Kidney epithelial cell (primary cell): ENCODE results near the gene HES5. TPM values are rescaled to one million over a fixed set of nuclear protein-coding genes. Genes with fewer than 3 reads are reported as not detected.

Experiments used
- DNase-seq: peaks from one replicate; pipeline ENCODE4 v3.0.0-alpha.2; 2010; ENCODE audit warnings: low read depth
- H3K27me3 ChIP-seq: 2 replicates; pipeline ENCODE4 v1.6.0; 2011; ENCODE audit warnings: low read length; ENCODE audit not compliant: control insufficient read depth, insufficient read depth
- H3K36me3 ChIP-seq: 2 replicates; pipeline ENCODE4 v1.5.1; 2011; ENCODE audit warnings: low read length; ENCODE audit not compliant: control insufficient read depth, insufficient read depth
- H3K4me3 ChIP-seq: 2 replicates; pipeline ENCODE4 v1.5.1; 2011; ENCODE audit warnings: low read depth, mild to moderate bottlenecking, control low read depth, low read length
- total RNA-seq: library from RNA; depleted of rRNA; stranded (reverse); fragments of >200 nt; gene quantifications from 2 replicates; pipeline ENCODE4 v1.2.3, GENCODE V29; 2015
- TF ChIP-seq, protein P1 (sequence below): IDR thresholded peaks from 2 replicates; pipeline ENCODE4 v1.5.1; 2011; ENCODE audit warnings: mild to moderate bottlenecking, moderate library complexity, low read length, control low read depth, inconsistent platforms; ENCODE audit not compliant: insufficient read depth, poor library complexity, severe bottlenecking

The HES5 gene
- total RNA-seq, 1 donor from 2014 or later: 0.71 TPM

DNA sequence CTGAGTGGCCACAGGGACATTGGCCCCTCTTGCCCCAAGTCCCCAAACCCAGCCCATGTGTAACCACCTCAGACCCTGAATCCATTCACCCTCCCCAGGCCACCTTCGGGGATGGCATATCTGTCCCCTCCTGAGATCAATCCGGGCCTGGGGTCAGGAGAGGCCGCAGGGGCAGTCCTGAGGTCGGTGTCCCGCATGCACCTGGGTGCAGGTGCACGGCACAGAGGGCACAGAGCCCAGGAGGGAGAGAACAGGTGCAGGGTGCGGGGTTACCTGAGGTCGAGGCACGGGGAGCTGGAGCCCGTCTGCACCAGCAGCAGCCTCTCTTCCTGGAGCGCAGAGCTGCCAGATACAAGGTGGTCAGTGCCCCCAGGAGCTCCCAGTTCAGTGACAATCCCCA lies 20.5 kb downstream of the HES5 start:
- H3K27me3 ChIP-seq: peaks cover 15% of the 10 kb centered on the region
- no peak for DNase-seq
- H3K36me3 ChIP-seq: no peaks in the 10 kb centered on the region
- H3K4me3 ChIP-seq: no peak overlapping the region
- TF ChIP-seq, protein P1, sequence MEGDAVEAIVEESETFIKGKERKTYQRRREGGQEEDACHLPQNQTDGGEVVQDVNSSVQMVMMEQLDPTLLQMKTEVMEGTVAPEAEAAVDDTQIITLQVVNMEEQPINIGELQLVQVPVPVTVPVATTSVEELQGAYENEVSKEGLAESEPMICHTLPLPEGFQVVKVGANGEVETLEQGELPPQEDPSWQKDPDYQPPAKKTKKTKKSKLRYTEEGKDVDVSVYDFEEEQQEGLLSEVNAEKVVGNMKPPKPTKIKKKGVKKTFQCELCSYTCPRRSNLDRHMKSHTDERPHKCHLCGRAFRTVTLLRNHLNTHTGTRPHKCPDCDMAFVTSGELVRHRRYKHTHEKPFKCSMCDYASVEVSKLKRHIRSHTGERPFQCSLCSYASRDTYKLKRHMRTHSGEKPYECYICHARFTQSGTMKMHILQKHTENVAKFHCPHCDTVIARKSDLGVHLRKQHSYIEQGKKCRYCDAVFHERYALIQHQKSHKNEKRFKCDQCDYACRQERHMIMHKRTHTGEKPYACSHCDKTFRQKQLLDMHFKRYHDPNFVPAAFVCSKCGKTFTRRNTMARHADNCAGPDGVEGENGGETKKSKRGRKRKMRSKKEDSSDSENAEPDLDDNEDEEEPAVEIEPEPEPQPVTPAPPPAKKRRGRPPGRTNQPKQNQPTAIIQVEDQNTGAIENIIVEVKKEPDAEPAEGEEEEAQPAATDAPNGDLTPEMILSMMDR: no peak

DNA sequence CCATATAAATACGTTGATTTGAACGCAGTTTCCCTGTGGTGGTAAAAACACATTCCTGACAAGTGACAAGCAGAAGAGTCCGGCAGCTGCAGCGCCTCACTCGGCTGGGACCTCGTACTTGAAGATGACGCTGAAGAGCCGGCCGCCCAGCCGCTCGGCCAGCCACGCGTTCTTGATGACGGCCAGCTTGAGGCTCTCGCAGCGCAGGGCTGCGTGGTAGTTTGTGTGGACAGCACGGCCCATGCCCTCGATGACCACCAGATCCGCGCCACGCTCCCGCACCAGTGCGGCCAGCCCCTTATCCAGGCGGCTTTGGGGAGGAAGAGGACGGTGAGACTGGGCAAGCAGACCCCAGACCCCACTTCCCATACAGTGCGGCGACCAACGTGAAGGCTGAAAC lies 21.3 kb downstream of the HES5 start:
- H3K27me3 ChIP-seq: peaks cover 23% of the 10 kb centered on the region
- H3K36me3 ChIP-seq: no peaks in the 10 kb centered on the region
- H3K4me3 ChIP-seq: no peak overlapping the region
- DNase-seq: no peak
- TF ChIP-seq, protein P1: no peak

DNA sequence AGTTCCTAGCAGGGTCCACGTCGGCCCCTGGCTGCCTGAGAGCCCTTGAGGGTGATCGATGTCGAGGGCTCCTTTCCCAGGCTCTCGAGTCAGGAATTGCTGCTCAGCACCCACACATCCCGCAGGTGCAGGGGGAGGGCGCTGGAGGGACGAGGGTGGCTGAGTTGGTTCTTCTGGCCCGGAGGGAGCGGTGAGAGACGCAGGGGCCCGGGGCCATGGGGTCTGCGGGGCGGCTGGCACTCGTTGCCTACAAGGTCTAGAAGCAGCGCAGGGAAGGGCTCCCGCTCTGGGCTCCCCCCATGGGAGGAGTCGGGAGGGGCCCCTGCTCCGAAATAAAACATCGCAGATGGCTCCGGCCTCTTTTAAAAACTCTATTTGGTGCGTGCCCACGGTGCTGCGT lies 21.9 kb downstream of the HES5 start:
- Histone ChIP-seq H3K36me3 (no peaks in the 10 kb centered on the region), H3K4me3 (no peak overlapping the region), H3K27me3 (peaks cover 29% of the 10 kb centered on the region)
- TF ChIP-seq, protein P1: no peak
- DNase-seq: no peak

- no peaks in the 10 kb centered on the region for H3K36me3 ChIP-seq
- peaks cover 33% of the 10 kb centered on the region for H3K27me3 ChIP-seq
- no peak for DNase-seq
- TF ChIP-seq, protein P1: no peak
- H3K4me3 ChIP-seq: no peak overlapping the region
Measured at GRCh38 chr1:2507744-2508155, 22.3 kb downstream of the HES5 start.

- no peaks in the 10 kb centered on the region for H3K36me3 ChIP-seq
- TF ChIP-seq, protein P1: no peak
- H3K27me3 ChIP-seq: peaks cover 38% of the 10 kb centered on the region
- no peak overlapping the region for H3K4me3 ChIP-seq
- no peak for DNase-seq
Measured at GRCh38 chr1:2506901-2507565, 23.0 kb downstream of the HES5 start.
